H1 (cell line): ENCODE data around the gene CREB3.
A peak's percentile ranks its signal among the peaks of the same experiment; 100 is the strongest.

ENCODE experiments used
- ATF3 ChIP-seq: IDR thresholded peaks from 2 replicates; pipeline ENCODE4 v1.6.1; 2011; ENCODE audit warnings: low read depth, mild to moderate bottlenecking, low read length; ENCODE audit not compliant: insufficient read depth
- CEBPB ChIP-seq: IDR thresholded peaks from 2 replicates; pipeline ENCODE4 v1.6.1; 2012; ENCODE audit warnings: low read depth, low read length
- CTCF ChIP-seq, 3 experiments: IDR thresholded peaks; 1 replicate in 2 of 3; 2 replicates in 1 of 3; pipeline versions ENCODE4 v1.5.1 to v1.6.1; 2011; ENCODE audit warnings: low read length in 3 of 3, mild to moderate bottlenecking in 3 of 3, inconsistent platforms in 2 of 3, low read depth in 1 of 3, moderate library complexity in 1 of 3; ENCODE audit not compliant: insufficient read depth in 1 of 3; ENCODE audit errors: control extremely low read depth in 1 of 3
- E2F6 ChIP-seq: IDR thresholded peaks from 2 replicates; pipeline ENCODE4 v1.6.1; 2012; ENCODE audit warnings: inconsistent platforms
- EZH2 ChIP-seq: fragments of 200-600 bp; sonication (generic); IDR thresholded peaks from 2 replicates; pipeline ENCODE4 v1.7.1; 2012; ENCODE audit warnings: low read depth, mild to moderate bottlenecking, moderate library complexity, low read length, inconsistent platforms; ENCODE audit not compliant: severe bottlenecking
- POLR2A ChIP-seq, 2 experiments: IDR thresholded peaks; 1 replicate in 1 of 2; 2 replicates in 1 of 2; pipeline ENCODE4 v1.6.1; 2011; ENCODE audit warnings: low read depth in 2 of 2, low read length in 2 of 2, mild to moderate bottlenecking in 2 of 2; ENCODE audit errors: control extremely low read depth in 1 of 2
- RXRA ChIP-seq: IDR thresholded peaks from 2 replicates; pipeline ENCODE4 v1.6.1; 2011; ENCODE audit warnings: low read depth, mild to moderate bottlenecking, low read length, moderate library complexity; ENCODE audit not compliant: insufficient read depth
- SIN3A ChIP-seq, 2 experiments: IDR thresholded peaks in 1 of 2; conservative IDR thresholded peaks in 1 of 2; 2 replicates each; pipeline ENCODE4 v1.6.1; 2011 to 2012; ENCODE audit warnings: low read length in 2 of 2, improper control_type of control experiment in 1 of 2, low read depth in 1 of 2, mild to moderate bottlenecking in 1 of 2
- SRF ChIP-seq: IDR thresholded peaks from 2 replicates; pipeline ENCODE4 v1.6.1; 2011; ENCODE audit warnings: mild to moderate bottlenecking, low read depth, low read length, moderate library complexity
- TAF1 ChIP-seq: IDR thresholded peaks from 2 replicates; pipeline ENCODE4 v1.6.1; 2011; ENCODE audit warnings: mild to moderate bottlenecking, low read depth, low read length
- YY1 ChIP-seq: IDR thresholded peaks from 2 replicates; pipeline ENCODE4 v1.6.1; 2011; ENCODE audit warnings: low read depth, mild to moderate bottlenecking, low read length
- ZNF274 ChIP-seq: IDR thresholded peaks from 2 replicates; pipeline ENCODE4 v1.7.0; 2012; ENCODE audit warnings: low read length, borderline replicate concordance; ENCODE audit errors: extremely low read depth

- peak; percentile 14 to 28 (median 22); a peak in 3 of 4 replicates for TF ChIP-seq CTCF (IDR thresholded peaks at IDR 0.05; ENCODE audit: control extremely low read depth in 1 of 3, insufficient read depth in 1 of 3, low read depth in 1 of 3, low read length in 3 of 3)
- no peak for TF ChIP-seq E2F6
- TF ChIP-seq YY1, result no peak
- no peak for TF ChIP-seq EZH2
- no peak for TF ChIP-seq RXRA
- no peak for TF ChIP-seq POLR2A (IDR thresholded peaks at IDR 0.05; ENCODE audit: control extremely low read depth in 1 of 2, low read depth in 2 of 2, low read length in 2 of 2)
- no peak for TF ChIP-seq TAF1
- no peak for TF ChIP-seq ZNF274
- no peak for TF ChIP-seq SRF
- TF ChIP-seq SIN3A (conservative IDR thresholded peaks at IDR 0.05 in 1 of 2, IDR thresholded peaks at IDR 0.05 in 1 of 2; ENCODE audit: low read depth in 1 of 2, low read length in 2 of 2), result no peak
- no peak for TF ChIP-seq ATF3
- no peak for TF ChIP-seq CEBPB
Measured at GRCh38 chr9:35725362-35725761, 7.1 kb upstream of the CREB3 start.
